Trophoblast cell (in vitro differentiated cells and primary cell): ENCODE data around the gene AGXT2.
"Not testable (repeated sequence)": the region's sequence is repeated elsewhere in the genome, so short reads cannot be mapped to it uniquely, and the experiment has no call there.

Source experiments
- DNase-seq, 2 donors: peaks; one replicate each; pipeline ENCODE4 v3.0.0-alpha.2; 2016
- H2AFZ ChIP-seq: 2 replicates; pipeline ENCODE4 v1.6.1; 2013; ENCODE audit warnings: low read length, moderate library complexity, mild to moderate bottlenecking; ENCODE audit not compliant: insufficient read depth, poor library complexity
- H2AK5ac ChIP-seq: 2 replicates; pipeline ENCODE4 v1.6.1; 2013; ENCODE audit warnings: mild to moderate bottlenecking, low read length
- H2BK120ac ChIP-seq: 2 replicates; pipeline ENCODE4 v1.6.1; 2013; ENCODE audit warnings: low read length, mild to moderate bottlenecking, moderate library complexity; ENCODE audit not compliant: insufficient read depth, poor library complexity
- H2BK12ac ChIP-seq: 2 replicates; pipeline ENCODE4 v1.6.1; 2013; ENCODE audit warnings: mild to moderate bottlenecking, low read length, moderate library complexity
- H2BK5ac ChIP-seq: 2 replicates; pipeline ENCODE4 v1.6.1; 2013; ENCODE audit warnings: low read length, low read depth, moderate library complexity, mild to moderate bottlenecking; ENCODE audit not compliant: poor library complexity
- H3K14ac ChIP-seq: 2 replicates; pipeline ENCODE4 v1.6.1; 2013; ENCODE audit warnings: mild to moderate bottlenecking, low read length
- H3K18ac ChIP-seq: 2 replicates; pipeline ENCODE4 v1.6.1; 2013; ENCODE audit warnings: mild to moderate bottlenecking, low read length
- H3K23ac ChIP-seq: 2 replicates; pipeline ENCODE4 v1.6.1; 2013; ENCODE audit warnings: low read length
- H3K27ac ChIP-seq: 2 replicates; pipeline ENCODE4 v1.5.1; 2013; ENCODE audit warnings: low read depth, mild to moderate bottlenecking, inconsistent platforms, low read length, moderate library complexity
- H3K27me3 ChIP-seq: 2 replicates; pipeline ENCODE4 v1.6.1; 2013; ENCODE audit warnings: inconsistent platforms, mild to moderate bottlenecking, low read length, moderate library complexity; ENCODE audit not compliant: insufficient read depth
- H3K36me3 ChIP-seq, 2 experiments: 1 replicate in 1 of 2; 2 replicates in 1 of 2; pipeline ENCODE4 v1.6.1; 2013; ENCODE audit warnings: low read length in 2 of 2, mild to moderate bottlenecking in 2 of 2, moderate library complexity in 1 of 2; ENCODE audit not compliant: insufficient read depth in 2 of 2, control insufficient read depth in 1 of 2
- H3K4ac ChIP-seq: 2 replicates; pipeline ENCODE4 v1.6.1; 2013; ENCODE audit warnings: low read depth, mild to moderate bottlenecking, low read length, moderate library complexity
- H3K4me1 ChIP-seq, 2 experiments: 1 replicate in 1 of 2; 2 replicates in 1 of 2; pipeline ENCODE4 v1.6.1; 2013; ENCODE audit warnings: low read length in 2 of 2, mild to moderate bottlenecking in 2 of 2, moderate library complexity in 1 of 2; ENCODE audit not compliant: insufficient read depth in 2 of 2, control insufficient read depth in 1 of 2
- H3K4me2 ChIP-seq: 2 replicates; pipeline ENCODE4 v1.6.1; 2013; ENCODE audit warnings: inconsistent platforms, mild to moderate bottlenecking, low read length, moderate library complexity
- H3K4me3 ChIP-seq: 2 replicates; pipeline ENCODE4 v1.5.1; 2013; ENCODE audit warnings: mild to moderate bottlenecking, low read depth, low read length, inconsistent platforms
- H3K79me1 ChIP-seq: one replicate; pipeline ENCODE4 v1.6.1; 2013; ENCODE audit warnings: low read length
- H3K79me2 ChIP-seq: 2 replicates; pipeline ENCODE4 v1.6.1; 2013; ENCODE audit warnings: low read length, mild to moderate bottlenecking; ENCODE audit not compliant: control insufficient read depth, insufficient read depth, poor library complexity
- H3K9ac ChIP-seq: 2 replicates; pipeline ENCODE4 v1.6.1; 2013; ENCODE audit warnings: mild to moderate bottlenecking, low read length
- H3K9me3 ChIP-seq: 2 replicates; pipeline ENCODE4 v1.6.1; 2013; ENCODE audit warnings: low read depth, mild to moderate bottlenecking, control low read depth, inconsistent platforms, low read length; ENCODE audit not compliant: insufficient read depth
- H4K12ac ChIP-seq: 2 replicates; pipeline ENCODE4 v1.6.1; 2013; ENCODE audit warnings: low read depth, mild to moderate bottlenecking, low read length, moderate library complexity
- H4K8ac ChIP-seq: 2 replicates; pipeline ENCODE4 v1.6.1; 2013; ENCODE audit warnings: low read depth, mild to moderate bottlenecking, low read length, moderate library complexity
- H4K91ac ChIP-seq: one replicate; pipeline ENCODE4 v1.6.1; 2013; ENCODE audit warnings: low read depth, mild to moderate bottlenecking, low read length, moderate library complexity
- WGBS: extraction: QIAGEN DNeasy Blood & Tissue Kit; methylation state at CpG from one replicate; pipeline ENCODE4 v1.1.7; 2013; ENCODE audit warnings: missing lambda C conversion rate; ENCODE audit not compliant: insufficient read length, insufficient coverage; ENCODE audit errors: extremely low coverage; 5-methylcytosine and 5-hydroxymethylcytosine counted together

Gene AGXT2

GRCh38 chr5:35035929-35036328 is 11.8 kb downstream of the AGXT2 start:
- WGBS = no CpG with 5 or more reads among the region's 4 CpGs
- not testable (repeated sequence) for H4K91ac ChIP-seq

DNA sequence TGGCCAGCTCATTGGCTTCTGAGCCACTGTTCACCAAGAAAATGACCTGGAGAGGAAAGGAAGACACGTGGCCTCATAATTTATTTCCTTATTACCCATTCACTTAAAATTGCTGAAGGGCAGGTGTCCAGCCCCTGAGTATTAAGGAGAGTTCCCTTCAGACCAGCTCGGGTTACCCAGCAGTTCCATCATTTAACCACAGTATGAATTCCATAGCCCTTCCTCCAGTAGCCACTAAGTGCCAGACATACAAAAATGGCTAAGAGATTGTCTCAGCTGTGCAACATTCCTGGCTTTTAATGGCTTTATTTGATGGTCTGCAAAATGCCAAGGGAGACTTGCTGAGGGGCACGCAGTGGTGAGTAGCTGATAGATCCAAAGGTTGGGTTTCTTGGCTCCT is 12.5 kb downstream of the AGXT2 start:
- Histone ChIP-seq H2AFZ (no peak overlapping the region), H3K9me3 (peaks cover 2% of the 10 kb centered on the region), H3K79me2 (no peaks in the 10 kb centered on the region), H3K4me2 (no peak overlapping the region), H3K27me3 (no peaks in the 10 kb centered on the region), H3K9ac (no peak overlapping the region), H2BK120ac (no peak overlapping the region), H2BK5ac (no peak overlapping the region), H3K4me3 (no peak overlapping the region), H3K14ac (no peak overlapping the region), H3K23ac (no peak overlapping the region), H2AK5ac (no peak overlapping the region), H4K91ac (no peak overlapping the region), H3K27ac (no peak overlapping the region), H3K4ac (no peak overlapping the region), H4K8ac (no peak overlapping the region), H2BK12ac (no peak overlapping the region), H3K36me3 (no peaks in the 10 kb centered on the region), H3K79me1 (no peaks in the 10 kb centered on the region), H3K4me1 (no peaks in the 10 kb centered on the region), H4K12ac (no peak overlapping the region), H3K18ac (no peak overlapping the region)
- DNase-seq = no peak
- no CpG with 5 or more reads among the region's 3 CpGs for WGBS

More at GRCh38 chr5:35035929-35036328, 11.8 kb downstream of the AGXT2 start:
- H2BK12ac ChIP-seq, H4K12ac ChIP-seq, H3K27me3 ChIP-seq, H2BK5ac ChIP-seq, H2AK5ac ChIP-seq, H3K27ac ChIP-seq, H2AFZ ChIP-seq, H2BK120ac ChIP-seq, H3K79me2 ChIP-seq, H3K9ac ChIP-seq, H3K36me3 ChIP-seq, H3K4me3 ChIP-seq, H3K14ac ChIP-seq, H3K4ac ChIP-seq, H3K23ac ChIP-seq, H3K4me1 ChIP-seq, H3K18ac ChIP-seq, H3K4me2 ChIP-seq, H3K9me3 ChIP-seq, H4K8ac ChIP-seq, H3K79me1 ChIP-seq: not testable (repeated sequence)
- DNase-seq = peak; percentile 35 to 72

DNA sequence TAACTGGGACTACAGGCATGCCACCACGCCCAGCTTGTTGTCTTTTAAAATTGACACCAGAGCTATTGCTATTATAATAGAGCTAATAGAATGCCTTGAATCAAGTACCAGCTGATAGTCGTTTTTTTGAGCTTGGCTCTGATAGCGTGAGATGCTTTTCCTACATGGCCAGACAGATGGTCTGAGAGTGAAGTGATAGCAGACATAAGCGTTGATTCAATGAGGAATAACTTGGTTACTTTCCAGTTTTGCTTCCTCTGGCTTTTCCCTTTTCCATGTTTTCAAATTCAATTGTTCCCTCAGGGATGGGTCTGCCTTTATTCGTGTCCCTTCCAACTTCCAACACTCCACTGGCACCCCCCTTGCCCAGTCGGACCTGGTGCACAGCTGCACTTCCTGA is 15.4 kb downstream of the AGXT2 start:
- Histone ChIP-seq H3K9me3 (peaks cover 2% of the 10 kb centered on the region), H3K4me3 (no peak overlapping the region), H3K27ac (no peak overlapping the region), H3K4me1 (no peaks in the 10 kb centered on the region), H3K14ac (no peak overlapping the region), H3K36me3 (no peaks in the 10 kb centered on the region), H2BK12ac (no peak overlapping the region), H2BK120ac (no peak overlapping the region), H3K4ac (no peak overlapping the region), H3K79me2 (no peaks in the 10 kb centered on the region), H2AK5ac (no peak overlapping the region), H3K9ac (no peak overlapping the region), H3K18ac (no peak overlapping the region), H3K23ac (no peak overlapping the region), H3K4me2 (no peak overlapping the region), H2AFZ (no peak overlapping the region), H3K27me3 (no peaks in the 10 kb centered on the region), H4K12ac (no peak overlapping the region), H2BK5ac (no peak overlapping the region), H4K8ac (no peak overlapping the region), H3K79me1 (no peaks in the 10 kb centered on the region), H4K91ac (no peak overlapping the region)
- WGBS = no CpG with 5 or more reads among the region's 6 CpGs
- no peak for DNase-seq

DNA sequence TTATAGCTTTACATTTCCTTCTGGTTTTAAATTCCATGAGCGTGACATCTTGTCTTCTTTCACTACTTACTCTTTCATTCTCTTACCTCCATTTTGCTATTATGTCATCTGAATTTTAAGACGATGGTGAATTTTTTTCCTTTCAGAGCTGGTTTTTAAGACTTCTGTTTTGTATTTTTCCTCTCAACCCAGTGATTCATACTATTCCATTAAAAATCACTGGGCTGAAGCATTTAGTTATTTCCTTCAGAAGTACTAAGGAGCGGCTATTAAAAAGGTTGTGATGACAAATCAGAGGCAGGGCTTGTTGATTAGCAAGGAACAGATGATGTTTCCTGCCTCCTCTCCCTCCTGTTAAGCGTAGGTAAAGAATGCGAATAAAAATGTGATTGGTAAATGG is 16.5 kb downstream of the AGXT2 start:
- no peak overlapping the region for H4K91ac ChIP-seq
- H3K79me1 ChIP-seq = no peaks in the 10 kb centered on the region
- H2BK5ac ChIP-seq = no peak overlapping the region
- no peaks in the 10 kb centered on the region for H3K4me1 ChIP-seq
- H3K4me2 ChIP-seq = no peak overlapping the region
- H4K8ac ChIP-seq = no peak overlapping the region
- no peak overlapping the region for H3K9ac ChIP-seq
- no peak overlapping the region for H3K14ac ChIP-seq
- no peak overlapping the region for H2BK12ac ChIP-seq
- H3K27ac ChIP-seq = no peak overlapping the region
- no CpG with 5 or more reads among the region's 5 CpGs for WGBS
- H2AK5ac ChIP-seq = no peak overlapping the region
- H3K4me3 ChIP-seq = no peak overlapping the region
- no peak overlapping the region for H3K4ac ChIP-seq
- H3K36me3 ChIP-seq = no peaks in the 10 kb centered on the region
- H3K27me3 ChIP-seq = no peaks in the 10 kb centered on the region
- H4K12ac ChIP-seq = no peak overlapping the region
- H3K79me2 ChIP-seq = no peaks in the 10 kb centered on the region
- H2AFZ ChIP-seq = no peak overlapping the region
- no peak overlapping the region for H3K18ac ChIP-seq
- no peak overlapping the region for H2BK120ac ChIP-seq
- no peak for DNase-seq
- H3K9me3 ChIP-seq = peaks cover 2% of the 10 kb centered on the region
- H3K23ac ChIP-seq = no peak overlapping the region
